Myocyte (in vitro differentiated cells): ENCODE measurements around the gene PTPRG. TPM values are rescaled to one million over a fixed set of nuclear protein-coding genes. Genes with fewer than 3 reads are reported as not detected.

Experiments used
- DNase-seq: peaks from one replicate; pipeline ENCODE4 v3.0.0-alpha.2; 2012; ENCODE audit warnings: low read depth
- total RNA-seq: library from RNA; depleted of rRNA; stranded (reverse); fragments of >200 nt; gene quantifications from 2 replicates; pipeline ENCODE4 v1.2.3, GENCODE V29; 2014

The PTPRG gene
- total RNA-seq, 1 donor from 2014 or later = 28.4 TPM

DNA sequence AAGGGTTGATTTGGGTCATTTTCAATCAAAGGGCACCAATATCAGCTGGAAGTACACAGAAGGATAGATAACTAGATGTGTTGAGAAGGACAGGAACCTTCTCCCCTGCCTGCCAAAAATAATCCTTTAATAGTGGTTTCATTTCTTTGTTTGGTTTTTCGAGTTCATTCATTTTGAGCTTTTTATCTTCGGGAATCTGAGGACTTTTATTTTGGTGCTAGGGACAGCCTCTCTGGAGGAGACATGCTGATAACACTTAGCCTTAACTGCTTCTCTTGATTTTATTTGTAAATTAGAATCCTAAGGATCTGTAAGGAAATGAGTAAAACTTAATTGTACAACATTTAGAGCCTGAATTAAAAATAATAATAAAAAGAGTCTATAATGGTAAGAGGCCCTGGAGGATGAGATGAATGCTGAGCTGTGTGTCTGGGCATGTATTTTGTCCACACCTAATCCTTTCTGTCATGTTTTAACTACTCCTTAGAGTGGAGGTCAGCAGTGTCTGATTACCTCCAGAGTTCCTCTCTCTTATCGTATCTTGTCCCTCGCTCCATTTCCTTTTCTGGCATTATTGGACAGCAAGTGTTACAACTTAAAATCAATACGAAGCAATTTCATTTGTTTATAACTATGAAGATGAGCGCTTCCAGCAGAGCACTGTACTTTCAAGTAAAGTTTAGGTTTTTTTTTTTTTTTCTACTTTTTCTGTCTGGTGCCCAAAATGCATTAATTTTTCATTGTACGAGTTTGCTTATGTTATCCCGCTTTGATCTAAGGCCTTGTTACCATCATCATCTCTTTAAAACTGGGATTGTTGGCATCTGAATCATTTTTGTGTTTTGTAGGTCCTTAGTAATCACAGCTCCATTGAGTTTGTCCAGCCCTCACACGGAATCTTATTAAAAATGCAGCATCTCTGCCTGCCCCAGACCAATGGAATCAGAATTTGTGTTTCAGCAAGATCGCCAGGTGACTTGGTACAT, 22.8 kb downstream of the PTPRG start:
- no peak for DNase-seq

- peak; percentile 31 for DNase-seq
These were observed 28.5 kb downstream of the PTPRG start for GRCh38 chr3:61589856-61590255.

- no peak for DNase-seq
These were observed 29.9 kb downstream of the PTPRG start for GRCh38 chr3:61591300-61591699.

GRCh38 chr3:61593446-61594029, 32.2 kb downstream of the PTPRG start:
- DNase-seq = no peak

DNA sequence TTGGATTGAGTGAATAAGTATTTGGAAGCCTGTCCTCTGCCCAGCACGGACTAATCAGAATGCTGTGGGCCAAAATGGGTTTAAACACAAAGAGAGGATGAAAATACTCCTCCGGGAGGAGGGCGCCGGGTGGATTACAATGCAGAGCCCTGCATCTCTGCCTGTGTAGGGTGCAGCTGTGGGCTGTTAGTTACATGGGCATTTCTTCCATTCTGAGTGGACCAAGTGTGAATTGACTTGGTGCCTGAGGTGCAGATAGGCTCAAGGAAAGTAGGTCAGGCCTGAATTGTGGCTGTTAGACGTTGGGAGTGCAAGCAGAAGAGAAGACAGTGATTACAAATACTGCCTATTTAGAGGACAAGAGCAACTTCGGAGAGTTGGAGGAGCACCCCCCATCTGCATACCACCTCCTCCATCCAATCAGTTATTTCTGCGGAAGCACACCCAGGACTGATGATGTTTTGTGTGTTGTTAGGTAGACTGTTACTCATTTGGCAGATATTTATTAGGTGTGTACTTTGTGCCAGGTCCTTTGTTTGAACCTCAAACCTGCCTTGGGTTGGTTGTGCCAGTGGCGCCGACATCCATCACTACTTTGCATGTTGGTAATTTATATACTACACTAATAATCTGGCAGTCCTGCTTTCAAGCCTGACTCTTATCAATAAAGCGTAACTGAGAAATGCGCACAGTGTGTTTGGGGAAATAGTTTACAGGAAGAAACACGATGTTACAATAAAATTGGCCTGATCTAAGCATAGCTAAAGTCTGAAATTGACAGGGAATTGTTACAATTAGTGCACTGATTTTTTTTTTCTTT, 33.0 kb downstream of the PTPRG start:
- no peak for DNase-seq

GRCh38 chr3:61594964-61595285, 33.6 kb downstream of the PTPRG start:
- no peak for DNase-seq

- DNase-seq = no peak
These were observed 33.9 kb downstream of the PTPRG start for GRCh38 chr3:61595288-61595687.

DNA sequence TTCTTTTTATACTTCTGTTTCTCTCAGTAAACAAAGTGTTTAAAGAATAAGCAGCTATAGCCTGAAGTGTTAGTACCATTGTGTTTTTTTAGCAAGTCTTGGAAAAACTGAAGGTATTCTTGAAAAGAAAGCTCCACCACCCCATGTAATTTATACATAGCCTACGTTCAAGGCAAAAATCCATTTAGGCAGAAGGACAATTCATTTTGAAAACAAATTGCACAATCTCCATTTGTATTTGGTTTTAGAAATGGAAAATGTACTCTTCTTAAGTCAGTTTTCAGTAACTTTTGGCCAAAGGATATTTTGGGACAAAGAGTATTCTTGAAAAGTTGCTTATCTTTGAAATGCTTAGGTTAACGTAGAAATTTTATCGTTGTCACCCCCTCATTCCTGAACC, 34.5 kb downstream of the PTPRG start:
- DNase-seq = no peak

DNA sequence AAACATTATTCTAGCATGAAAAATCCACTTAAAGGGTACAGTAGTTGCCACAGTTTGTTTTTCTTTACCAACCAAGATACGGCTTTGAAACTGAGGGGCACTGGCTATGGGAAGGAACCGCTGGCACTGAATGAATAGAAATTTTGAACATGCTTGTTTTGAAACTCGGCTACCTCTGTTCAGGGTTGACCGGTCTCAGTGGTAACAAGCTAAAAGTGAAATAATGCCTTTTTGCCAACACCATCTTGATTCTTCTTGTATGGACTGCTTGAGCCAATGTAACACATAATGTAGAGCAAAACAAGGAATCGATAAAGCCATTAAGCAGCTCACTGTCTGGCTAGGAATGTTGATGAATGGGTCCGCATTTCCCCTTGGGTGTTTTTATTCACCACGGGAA, 36.5 kb downstream of the PTPRG start:
- DNase-seq = no peak

DNA sequence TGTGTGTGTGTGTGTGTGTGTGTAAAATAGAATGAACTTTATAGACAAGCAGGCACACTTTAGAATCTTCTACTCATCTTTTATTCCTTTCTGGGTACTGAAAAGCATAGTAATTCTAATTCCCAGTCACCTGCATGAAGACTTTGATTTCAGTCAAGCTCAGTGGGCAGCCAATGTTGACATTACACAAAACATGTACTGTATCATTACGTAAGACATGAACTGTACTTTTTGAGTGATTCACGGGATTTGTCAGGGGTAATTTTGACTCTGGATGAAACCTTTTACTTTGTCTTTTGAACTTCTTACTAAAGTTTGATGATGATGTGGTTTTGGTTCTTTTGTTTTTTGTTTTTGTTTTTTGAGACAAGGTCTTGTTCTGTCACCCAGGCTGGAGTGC, 38.8 kb downstream of the PTPRG start:
- no peak for DNase-seq

GRCh38 chr3:61601831-61602230, 40.5 kb downstream of the PTPRG start:
- no peak for DNase-seq

- no peak for DNase-seq
These were observed 41.1 kb downstream of the PTPRG start for GRCh38 chr3:61602466-61602865.

GRCh38 chr3:61605589-61606175, 44.3 kb downstream of the PTPRG start:
- DNase-seq = no peak

GRCh38 chr3:61606196-61606595, 44.8 kb downstream of the PTPRG start:
- DNase-seq = no peak

GRCh38 chr3:61608072-61608471, 46.7 kb downstream of the PTPRG start:
- no peak for DNase-seq

DNA sequence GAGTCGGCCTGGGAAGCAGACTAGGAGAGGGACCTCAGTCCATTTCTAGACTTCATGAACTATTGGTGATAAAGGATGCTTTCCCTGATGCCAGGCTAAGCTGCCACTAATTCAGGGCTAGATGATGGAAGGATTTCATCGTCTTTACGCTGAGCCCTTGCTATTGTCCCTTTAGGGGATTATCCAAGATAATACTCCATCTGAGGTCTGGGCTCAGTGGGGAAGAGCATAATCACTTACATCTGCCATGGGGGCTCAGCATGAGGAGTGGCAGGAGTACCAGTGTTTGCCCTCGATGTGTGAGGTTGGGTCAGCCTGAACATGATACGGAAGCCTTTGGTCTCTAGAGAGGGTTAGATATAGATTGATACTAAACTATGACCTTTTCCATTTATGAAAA, 47.3 kb downstream of the PTPRG start:
- no peak for DNase-seq

- DNase-seq = no peak
These were observed 48.9 kb downstream of the PTPRG start for GRCh38 chr3:61610316-61610715.

DNA sequence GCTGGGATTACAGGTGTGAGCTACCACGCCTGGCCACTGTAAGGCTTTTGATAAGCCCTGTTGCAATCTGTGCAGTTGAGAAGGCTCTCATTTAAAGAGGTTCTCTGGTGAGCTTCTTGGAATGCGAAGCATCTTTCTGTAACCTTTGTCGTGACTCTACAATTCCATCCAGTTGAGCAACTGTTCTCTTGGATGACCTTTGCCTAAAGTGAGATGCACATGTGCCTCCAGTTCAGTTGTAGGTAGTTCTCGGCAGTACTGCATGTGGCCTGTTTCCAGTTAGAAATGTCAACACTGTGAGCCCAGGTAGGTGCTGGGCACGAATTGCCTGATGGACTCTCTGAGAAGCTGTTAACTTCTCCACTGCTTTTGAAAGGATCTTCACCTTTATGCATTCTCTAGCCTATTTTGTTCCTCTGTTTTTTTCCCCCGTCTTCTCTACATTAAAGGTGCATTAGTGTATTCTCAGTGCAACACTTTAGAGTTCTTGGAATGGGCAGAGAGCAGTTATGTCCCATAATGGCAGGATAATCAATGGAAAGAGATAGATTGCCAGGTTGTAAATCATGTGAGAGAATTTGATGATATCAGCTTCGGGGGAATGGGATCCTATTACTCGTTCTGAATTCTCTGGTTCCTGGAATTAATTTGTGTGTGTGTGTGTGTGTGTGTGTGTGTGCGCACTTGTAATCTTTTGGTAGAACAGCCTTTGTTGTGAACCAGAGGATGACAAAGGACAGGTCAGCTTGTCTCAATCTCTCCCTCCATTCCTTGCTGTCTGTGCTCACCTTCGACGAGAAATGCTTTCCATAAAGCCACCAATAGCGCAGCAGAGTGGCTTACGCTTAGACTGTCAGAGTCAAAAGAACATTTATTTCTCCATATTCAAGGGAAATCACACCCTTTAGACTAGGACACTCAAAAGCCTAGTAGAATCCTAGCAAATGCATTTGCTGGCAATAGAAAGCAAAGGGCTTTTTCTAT, 51.1 kb downstream of the PTPRG start:
- DNase-seq = no peak

DNA sequence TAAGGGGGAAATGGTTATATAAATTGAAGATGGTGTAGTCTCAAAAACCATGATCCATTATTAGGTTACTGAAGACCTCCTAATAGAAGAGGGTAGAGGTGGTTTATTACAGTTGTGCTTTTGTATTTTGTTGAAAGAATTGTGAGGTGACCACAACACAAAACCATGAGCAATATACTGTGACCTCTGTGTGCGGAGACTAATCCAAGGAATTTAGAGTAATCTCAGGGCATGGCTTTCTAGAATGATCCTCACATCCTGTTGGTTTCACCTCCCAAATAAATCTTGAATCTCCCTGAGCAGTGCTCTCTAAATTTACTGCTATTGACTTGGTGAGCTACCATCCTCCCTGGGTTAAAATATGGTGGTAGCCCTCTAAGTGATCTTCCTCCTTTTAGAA, 52.3 kb downstream of the PTPRG start:
- no peak for DNase-seq

DNA sequence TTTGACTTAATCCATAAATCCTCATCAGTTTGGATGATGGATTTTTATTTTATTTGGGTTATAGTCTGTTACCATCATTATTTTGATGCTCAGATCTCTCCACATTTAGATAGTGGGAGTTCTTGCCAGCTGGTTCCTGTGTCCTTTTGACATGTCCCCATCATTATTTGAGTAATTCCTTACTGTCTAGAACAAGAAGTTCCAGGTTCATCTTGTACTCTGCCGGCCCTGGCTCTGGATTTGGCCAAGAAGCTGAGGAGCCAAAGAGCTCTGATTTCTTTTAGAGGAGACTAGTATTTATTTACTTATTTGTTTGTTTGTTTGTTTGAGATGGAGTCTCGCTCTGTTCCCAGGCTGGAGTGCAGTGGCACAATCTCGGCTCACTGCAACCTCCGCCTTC, 54.3 kb downstream of the PTPRG start:
- no peak for DNase-seq
